ENCODE measurements around the gene KANK4.

GRCh38 chr1:62285440-62285839 is 33.8 kb downstream of the KANK4 start:
- TF ChIP-seq POLR2A (IDR thresholded peaks at IDR 0.05) = no peak
- TF ChIP-seq, protein P1, sequence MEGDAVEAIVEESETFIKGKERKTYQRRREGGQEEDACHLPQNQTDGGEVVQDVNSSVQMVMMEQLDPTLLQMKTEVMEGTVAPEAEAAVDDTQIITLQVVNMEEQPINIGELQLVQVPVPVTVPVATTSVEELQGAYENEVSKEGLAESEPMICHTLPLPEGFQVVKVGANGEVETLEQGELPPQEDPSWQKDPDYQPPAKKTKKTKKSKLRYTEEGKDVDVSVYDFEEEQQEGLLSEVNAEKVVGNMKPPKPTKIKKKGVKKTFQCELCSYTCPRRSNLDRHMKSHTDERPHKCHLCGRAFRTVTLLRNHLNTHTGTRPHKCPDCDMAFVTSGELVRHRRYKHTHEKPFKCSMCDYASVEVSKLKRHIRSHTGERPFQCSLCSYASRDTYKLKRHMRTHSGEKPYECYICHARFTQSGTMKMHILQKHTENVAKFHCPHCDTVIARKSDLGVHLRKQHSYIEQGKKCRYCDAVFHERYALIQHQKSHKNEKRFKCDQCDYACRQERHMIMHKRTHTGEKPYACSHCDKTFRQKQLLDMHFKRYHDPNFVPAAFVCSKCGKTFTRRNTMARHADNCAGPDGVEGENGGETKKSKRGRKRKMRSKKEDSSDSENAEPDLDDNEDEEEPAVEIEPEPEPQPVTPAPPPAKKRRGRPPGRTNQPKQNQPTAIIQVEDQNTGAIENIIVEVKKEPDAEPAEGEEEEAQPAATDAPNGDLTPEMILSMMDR (IDR thresholded peaks at IDR 0.05) = no peak

Measured in adrenal gland (tissue), 5 donors.